ENCODE measurements around the gene HPD.

Gene HPD

GRCh38 chr12:121828306-121828705 is 30.4 kb downstream of the HPD start:
- Histone ChIP-seq H3K27ac (no peak overlapping the region), H3K36me3 (ENCODE audit: insufficient read depth, low read length) (peaks cover 39% of the 10 kb centered on the region), H3K4me3 (no peak overlapping the region), H3K9ac (ENCODE audit: insufficient read length) (no peak overlapping the region), H3K9me3 (ENCODE audit: low read depth, low read length) (no peaks in the 10 kb centered on the region)
- no peak for DNase-seq (ENCODE audit: low read depth, low spot score)
- TF ChIP-seq FOXP2 (optimal IDR thresholded peaks at IDR 0.05; ENCODE audit: control extremely low read depth, extremely low read length, insufficient read depth) (no peak), EZH2 (IDR thresholded peaks at IDR 0.05) (no peak), POLR2AphosphoS5 (IDR thresholded peaks at IDR 0.05; ENCODE audit: borderline replicate concordance, low read depth, low read length) (no peak)

- DNase-seq (ENCODE audit: low read depth, low spot score), result no peak
- Histone ChIP-seq H3K36me3 (ENCODE audit: insufficient read depth, low read length) (peaks cover 43% of the 10 kb centered on the region), H3K9ac (ENCODE audit: insufficient read length) (no peak overlapping the region), H3K9me3 (ENCODE audit: low read depth, low read length) (no peaks in the 10 kb centered on the region), H3K4me3 (no peak overlapping the region), H3K27ac (no peak overlapping the region)
- TF ChIP-seq EZH2 (IDR thresholded peaks at IDR 0.05) (no peak), FOXP2 (optimal IDR thresholded peaks at IDR 0.05; ENCODE audit: control extremely low read depth, extremely low read length, insufficient read depth) (no peak), POLR2AphosphoS5 (IDR thresholded peaks at IDR 0.05; ENCODE audit: borderline replicate concordance, low read depth, low read length) (no peak)
These were observed 31.1 kb downstream of the HPD start for GRCh38 chr12:121827351-121828099.

- DNase-seq (ENCODE audit: low read depth, low spot score), result no peak
- TF ChIP-seq EZH2 (IDR thresholded peaks at IDR 0.05) (no peak), FOXP2 (optimal IDR thresholded peaks at IDR 0.05; ENCODE audit: control extremely low read depth, extremely low read length, insufficient read depth) (no peak), POLR2AphosphoS5 (IDR thresholded peaks at IDR 0.05; ENCODE audit: borderline replicate concordance, low read depth, low read length) (no peak)
- H3K36me3 ChIP-seq (ENCODE audit: insufficient read depth, low read length), result peaks cover 42% of the 10 kb centered on the region
- no peak overlapping the region for H3K9ac ChIP-seq (ENCODE audit: insufficient read length)
- H3K4me3 ChIP-seq, result no peak overlapping the region
- H3K27ac ChIP-seq, result no peak overlapping the region
- no peaks in the 10 kb centered on the region for H3K9me3 ChIP-seq (ENCODE audit: low read depth, low read length)
These were observed 32.1 kb downstream of the HPD start for GRCh38 chr12:121826318-121827150.

- peaks cover 46% of the 10 kb centered on the region for H3K36me3 ChIP-seq (ENCODE audit: insufficient read depth, low read length)
- DNase-seq (ENCODE audit: low read depth, low spot score), result no peak
- H3K27ac ChIP-seq, result no peak overlapping the region
- TF ChIP-seq EZH2 (IDR thresholded peaks at IDR 0.05), result no peak
- TF ChIP-seq FOXP2 (optimal IDR thresholded peaks at IDR 0.05; ENCODE audit: control extremely low read depth, extremely low read length, insufficient read depth), result no peak
- TF ChIP-seq POLR2AphosphoS5 (IDR thresholded peaks at IDR 0.05; ENCODE audit: borderline replicate concordance, low read depth, low read length), result no peak
- no peaks in the 10 kb centered on the region for H3K9me3 ChIP-seq (ENCODE audit: low read depth, low read length)
- no peak overlapping the region for H3K4me3 ChIP-seq
- no peak overlapping the region for H3K9ac ChIP-seq (ENCODE audit: insufficient read length)
These were observed 33.6 kb downstream of the HPD start for GRCh38 chr12:121825041-121825523.

- H3K36me3 ChIP-seq (ENCODE audit: insufficient read depth, low read length), result peaks cover 48% of the 10 kb centered on the region; the same call in 1 of the 2 replicates
- DNase-seq (ENCODE audit: low read depth, low spot score), result no peak
- no peak overlapping the region for H3K27ac ChIP-seq
- H3K9ac ChIP-seq (ENCODE audit: insufficient read length), result no peak overlapping the region
- H3K9me3 ChIP-seq (ENCODE audit: low read depth, low read length), result no peaks in the 10 kb centered on the region
- no peak for TF ChIP-seq FOXP2 (optimal IDR thresholded peaks at IDR 0.05; ENCODE audit: control extremely low read depth, extremely low read length, insufficient read depth)
- TF ChIP-seq POLR2AphosphoS5 (IDR thresholded peaks at IDR 0.05; ENCODE audit: borderline replicate concordance, low read depth, low read length), result no peak
- no peak for TF ChIP-seq EZH2 (IDR thresholded peaks at IDR 0.05)
- H3K4me3 ChIP-seq, result no peak overlapping the region
These were observed 34.9 kb downstream of the HPD start for GRCh38 chr12:121823727-121824115.

- no peak for TF ChIP-seq POLR2AphosphoS5 (IDR thresholded peaks at IDR 0.05; ENCODE audit: borderline replicate concordance, low read depth, low read length)
- TF ChIP-seq EZH2 (IDR thresholded peaks at IDR 0.05), result no peak
- TF ChIP-seq FOXP2 (optimal IDR thresholded peaks at IDR 0.05; ENCODE audit: control extremely low read depth, extremely low read length, insufficient read depth), result no peak
- Histone ChIP-seq H3K27ac (no peak overlapping the region), H3K36me3 (ENCODE audit: insufficient read depth, low read length) (peaks cover 42% of the 10 kb centered on the region; the same call in 1 of the 2 replicates), H3K9ac (ENCODE audit: insufficient read length) (no peak overlapping the region), H3K4me3 (no peak overlapping the region), H3K9me3 (ENCODE audit: low read depth, low read length) (no peaks in the 10 kb centered on the region)
- no peak for DNase-seq (ENCODE audit: low read depth, low spot score)
These were observed 35.4 kb downstream of the HPD start for GRCh38 chr12:121823101-121823726.

- TF ChIP-seq FOXP2 (optimal IDR thresholded peaks at IDR 0.05; ENCODE audit: control extremely low read depth, extremely low read length, insufficient read depth) (no peak), POLR2AphosphoS5 (IDR thresholded peaks at IDR 0.05; ENCODE audit: borderline replicate concordance, low read depth, low read length) (no peak), EZH2 (IDR thresholded peaks at IDR 0.05) (no peak)
- Histone ChIP-seq H3K27ac (no peak overlapping the region), H3K36me3 (ENCODE audit: insufficient read depth, low read length) (peaks cover 41% of the 10 kb centered on the region; the same call in 1 of the 2 replicates), H3K9ac (ENCODE audit: insufficient read length) (no peak overlapping the region), H3K9me3 (ENCODE audit: low read depth, low read length) (no peaks in the 10 kb centered on the region), H3K4me3 (no peak overlapping the region)
- DNase-seq (ENCODE audit: low read depth, low spot score), result no peak
These were observed 36.1 kb downstream of the HPD start for GRCh38 chr12:121822393-121823100.
